ENCODE measurements around the gene ANKMY1. TPM values are rescaled to one million over a fixed set of nuclear protein-coding genes. Genes with fewer than 3 reads are reported as not detected.

The ANKMY1 gene
- total and polyA plus RNA-seq, 2 of the 8 experiments (the other 6 are each of a cell fraction or from before 2014, with no cell fraction given), result 4.5 to 4.8 TPM

GRCh38 chr2:240526521-240526920 is 31.3 kb downstream of the ANKMY1 start:
- FAIRE-seq, result no peak
- no peak overlapping the region for H2BK15ac ChIP-seq (ENCODE audit: low read length)
- TF ChIP-seq NRF1 (IDR thresholded peaks at IDR 0.05; ENCODE audit: low read depth, low read length) (no peak), CBX8 (IDR thresholded peaks at IDR 0.05; ENCODE audit: borderline replicate concordance, low read depth, low read length) (no peak), SUZ12 (IDR thresholded peaks at IDR 0.05; ENCODE audit: low read length) (no peak)

More at GRCh38 chr2:240526521-240526920, 31.3 kb downstream of the ANKMY1 start:
- H3K79me1 ChIP-seq (ENCODE audit: low read depth, low read length), result no peaks in the 10 kb centered on the region; the same call in 1 of the 2 replicates
- no peak overlapping the region for H2AK5ac ChIP-seq (ENCODE audit: low read depth, low read length)
- no peak overlapping the region for H4K5ac ChIP-seq (ENCODE audit: insufficient read length, low read depth, low read length)
- H3K4me1 ChIP-seq (replicated peaks in 1 of 4; ENCODE audit: control insufficient read depth in 3 of 4, insufficient read depth in 4 of 4, low read length in 3 of 4), result no peaks in the 10 kb centered on the region
- no peak overlapping the region for H3K4ac ChIP-seq (replicated peaks; ENCODE audit: insufficient read length, low read depth, low read length)
- no peak overlapping the region for H3K23ac ChIP-seq (ENCODE audit: insufficient read length)
- H3K4me3 ChIP-seq (ENCODE audit: extremely low read depth in 1 of 4, insufficient read depth in 2 of 4, low read depth in 3 of 4, low read length in 4 of 4), result no peak overlapping the region
- H4K8ac ChIP-seq (ENCODE audit: extremely low read depth, insufficient read depth, low read length), result no peak overlapping the region
- H3K4me2 ChIP-seq (ENCODE audit: insufficient read depth in 1 of 2, low read depth in 2 of 2, low read length in 2 of 2), result no peak overlapping the region
- POLR2A ChIA-PET (ENCODE audit: partially characterized antibody), result no interaction called here
- CTCF ChIA-PET (ENCODE audit: partially characterized antibody), result interaction anchor here (0.5 to 3.4 kb wide), 2 partner anchors 13 to 24 kb away, joined by 3 to 14 read pairs; no protein-coding TSS in a partner anchor
- DNase-seq (ENCODE audit: low read depth in 1 of 2, low spot score in 2 of 2), result no peak
- H2BK120ac ChIP-seq (replicated peaks; ENCODE audit: low read depth, low read length), result no peak overlapping the region
- peaks cover 0 to 1% of the 10 kb centered on the region in 2 experiments for H4K20me1 ChIP-seq (replicated peaks in 1 of 2; ENCODE audit: control insufficient read depth in 1 of 2, insufficient read depth in 2 of 2, low read length in 2 of 2)
- 68% methylated on average over 4 of the region's 4 CpGs; no CpG with 5 or more reads in 1 of the 2 experiments for WGBS, 2 experiments (ENCODE audit: extremely low coverage in 1 of 2, insufficient coverage in 1 of 2, insufficient read length in 1 of 2, insufficient replicate concordance in 2 of 2, low coverage in 1 of 2, low lambda C conversion rate in 2 of 2, missing lambda C conversion rate in 1 of 2)
- H3K9me3 ChIP-seq (ENCODE audit: insufficient read depth in 2 of 2, low read depth in 1 of 2, low read length in 1 of 2), result peaks cover 29 to 64% of the 10 kb centered on the region in 2 experiments
- no peaks in the 10 kb centered on the region; a peak in 2 of 8 replicates for H3K36me3 ChIP-seq (ENCODE audit: control insufficient read depth in 2 of 4, insufficient read depth in 4 of 4, low read length in 3 of 4)
- no peak overlapping the region for H3K56ac ChIP-seq (replicated peaks; ENCODE audit: insufficient read length, low read depth, low read length)
- H2BK20ac ChIP-seq (ENCODE audit: low read length), result no peak overlapping the region
- no peak overlapping the region for H2AFZ ChIP-seq (ENCODE audit: low read length)
- H2BK12ac ChIP-seq (ENCODE audit: low read depth, low read length), result no peak overlapping the region
- no peaks in the 10 kb centered on the region for H3K27me3 ChIP-seq (replicated peaks in 1 of 4; ENCODE audit: control insufficient read depth in 3 of 4, extremely low read depth in 1 of 4, insufficient read depth in 3 of 4, low read length in 3 of 4)
- H2BK5ac ChIP-seq (ENCODE audit: low read depth, low read length), result no peak overlapping the region
- no peak overlapping the region for H3K14ac ChIP-seq (ENCODE audit: insufficient read length)
- no peak overlapping the region for H4K91ac ChIP-seq (replicated peaks; ENCODE audit: insufficient read length, low read length)
- no peak overlapping the region for H3K27ac ChIP-seq (ENCODE audit: low read depth, low read length)
- H3K9ac ChIP-seq (replicated peaks in 1 of 4; ENCODE audit: extremely low read depth in 1 of 4, low read depth in 3 of 4, low read length in 3 of 4), result no peak overlapping the region
- H3K79me2 ChIP-seq (ENCODE audit: control insufficient read depth in 1 of 2, insufficient read depth in 2 of 2, low read length in 2 of 2), result no peaks in the 10 kb centered on the region
- H3K18ac ChIP-seq (ENCODE audit: extremely low read depth, low read length), result no peak overlapping the region
- peaks cover 7% of the 10 kb centered on the region; the same call in 1 of the 2 replicates for H3K23me2 ChIP-seq (ENCODE audit: low read depth, low read length)
